K562 (cell line): ENCODE measurements around the gene KPNA4. TPM values are rescaled to one million over a fixed set of nuclear protein-coding genes. Genes with fewer than 3 reads are reported as not detected.

Experiments used
- ATF3 ChIP-seq, 2 experiments: fragments of 450-650 bp in 1 of 2; sonication (generic) in 1 of 2; formaldehyde crosslinking in 1 of 2; IDR thresholded peaks in 1 of 2; conservative IDR thresholded peaks in 1 of 2; 2 replicates each; pipeline versions ENCODE4 v1.6.1 to v1.8.1; 2016 to 2023; ENCODE audit warnings: mild to moderate bottlenecking in 2 of 2, moderate library complexity in 2 of 2, inconsistent platforms in 1 of 2, missing genetic modification reagents in 1 of 2
- CHCHD3 ChIP-seq: fragments of 250-450 bp; sonication (Bioruptor Pico); IDR thresholded peaks from 2 replicates; pipeline ENCODE4 v2.1.2; 2022; ENCODE audit warnings: mild to moderate bottlenecking
- DPF2 ChIP-seq: fragments of 450-650 bp; IDR thresholded peaks from 2 replicates; pipeline ENCODE4 v1.6.1; 2016
- EP400 ChIP-seq: fragments of 450-650 bp; IDR thresholded peaks from 2 replicates; pipeline ENCODE4 v1.6.1; 2017; ENCODE audit warnings: antibody characterized with exemption, mild to moderate bottlenecking, moderate library complexity
- FIP1L1 ChIP-seq: fragments of 200-400 bp; formaldehyde crosslinking; IDR thresholded peaks from 2 replicates; pipeline ENCODE4 v1.6.1; 2018; ENCODE audit warnings: mild to moderate bottlenecking, low read depth, low read length; ENCODE audit not compliant: poor library complexity, severe bottlenecking
- MGA ChIP-seq: fragments of 450-650 bp; IDR thresholded peaks from 2 replicates; pipeline ENCODE4 v1.6.1; 2016; ENCODE audit warnings: mild to moderate bottlenecking, moderate library complexity
- MNT ChIP-seq, 2 experiments: fragments of 450-650 bp; conservative IDR thresholded peaks; 2 replicates each; pipeline ENCODE4 v1.6.1; 2017; ENCODE audit warnings: mild to moderate bottlenecking in 2 of 2, moderate library complexity in 2 of 2
- NR2C1 ChIP-seq, 2 experiments: fragments of 450-650 bp; IDR thresholded peaks; 2 replicates each; pipeline ENCODE4 v1.6.1; 2017; ENCODE audit warnings: mild to moderate bottlenecking in 2 of 2, antibody characterized with exemption in 1 of 2, inconsistent platforms in 1 of 2, missing compliant biosample characterization in 1 of 2, missing genetic modification characterization in 1 of 2
- NR2C2 ChIP-seq, 2 experiments: fragments of 200-800 bp in 1 of 2; sonication (Bioruptor generic) in 1 of 2; sonication (generic) in 1 of 2; formaldehyde crosslinking in 1 of 2; IDR thresholded peaks; 2 replicates each; pipeline versions ENCODE4 v1.6.1 to v1.8.0; 2016 to 2022; ENCODE audit warnings: mild to moderate bottlenecking in 1 of 2, missing compliant biosample characterization in 1 of 2, missing genetic modification characterization in 1 of 2, missing genetic modification reagents in 1 of 2
- ZNF589 ChIP-seq: fragments of 200-800 bp; sonication (Bioruptor generic); IDR thresholded peaks from 2 replicates; pipeline ENCODE4 v1.6.1; 2016; ENCODE audit warnings: low read depth, missing genetic modification characterization, missing compliant biosample characterization
- ZNF644 ChIP-seq: fragments of 200-800 bp; sonication (Bioruptor generic); IDR thresholded peaks from 2 replicates; pipeline ENCODE4 v1.6.1; 2016; ENCODE audit warnings: low read depth, missing genetic modification characterization, missing compliant biosample characterization
- polyA plus RNA-seq, 8 experiments: library from polyadenylated mRNA; depleted of rRNA in 4 of 8; stranded (reverse) in 5 of 8; unstranded in 3 of 8; fragments of >200 nt; fragmentation: Nextera tagmentation in 2 of 8; fragmentation: Illumina TruSeq in 1 of 8; extraction: Ambion mirVana in 2 of 8; extraction: Trizol in 1 of 8; gene quantifications; 2 replicates each; pipeline versions ENCODE4 v1.2.1 to v1.2.3, GENCODE V29; 2011 to 2014; ENCODE audit warnings: inconsistent platforms in 1 of 8, missing spikeins in 1 of 8
- total RNA-seq, 7 experiments: library from RNA; depleted of rRNA in 6 of 7; stranded (reverse); fragments of >200 nt in 6 of 7; fragmentation: Illumina TruSeq in 2 of 7; extraction: Trizol in 2 of 7; gene quantifications; 2 replicates each; pipeline versions ENCODE4 v1.2.1 to v1.2.3, GENCODE V29; 2011 to 2021; ENCODE audit warnings: low replicate concordance in 1 of 7

Gene KPNA4
- total and polyA plus RNA-seq, 9 of the 15 experiments (the other 6 are each of a cell fraction or from before 2014, with no cell fraction given), result 13.9 to 66.6 (median 34.5) TPM

GRCh38 chr3:160451602-160452001 lies 113.8 kb downstream of the KPNA4 start (continued):
- TF ChIP-seq NR2C1 (IDR thresholded peaks at IDR 0.05) (no peak), NR2C1 (tag; IDR thresholded peaks at IDR 0.05) (peak; percentile 37; the same call in 1 of the 2 replicates), EP400 (peak; percentile 32; the same call in 1 of the 2 replicates), DPF2 (peak; percentile 36; the same call in 1 of the 2 replicates), ZNF589 (CRISPR knock-in tag) (peak; percentile 95), NR2C2 (CRISPR knock-in tag; IDR thresholded peaks at IDR 0.05) (no peak), NR2C2 (tag; IDR thresholded peaks at IDR 0.05) (0 out of 2 replicates have a peak, but pooled peaks have one; percentile 16), ZNF644 (tag) (no peak), ATF3 (IDR thresholded peaks at IDR 0.05) (no peak), ATF3 (CRISPR knock-in tag; conservative IDR thresholded peaks at IDR 0.05) (no peak), MNT (conservative IDR thresholded peaks at IDR 0.05) (peak in 1 of 2 experiments; percentile 56; a peak in 3 of 4 replicates), CHCHD3 (CRISPR knock-in tag) (no peak), MGA (peak; percentile 86), FIP1L1 (no peak)
